Fibroblast of villous mesenchyme (primary cell): ENCODE data around the gene HMMR. TPM values are rescaled to one million over a fixed set of nuclear protein-coding genes. Genes with fewer than 3 reads are reported as not detected.
A peak's percentile ranks its signal among the peaks of the same experiment; 100 is the strongest.

Experiments
- DNase-seq: peaks from one replicate; pipeline ENCODE4 v3.0.0-alpha.2; 2010; ENCODE audit warnings: low read depth
- H3K4me3 ChIP-seq: 2 replicates; pipeline ENCODE4 v1.5.1; 2011; ENCODE audit warnings: low read depth, mild to moderate bottlenecking, low read length
- CTCF ChIP-seq: IDR thresholded peaks from 2 replicates; pipeline ENCODE4 v1.5.1; 2012; ENCODE audit warnings: low read depth, mild to moderate bottlenecking, low read length; ENCODE audit not compliant: insufficient read depth
- total RNA-seq: library from RNA; depleted of rRNA; stranded (reverse); fragments of >200 nt; gene quantifications from 2 replicates; pipeline ENCODE4 v1.2.3, GENCODE V29; 2012

HMMR gene
- total RNA-seq, 1 donor: 32.8 TPM

DNA sequence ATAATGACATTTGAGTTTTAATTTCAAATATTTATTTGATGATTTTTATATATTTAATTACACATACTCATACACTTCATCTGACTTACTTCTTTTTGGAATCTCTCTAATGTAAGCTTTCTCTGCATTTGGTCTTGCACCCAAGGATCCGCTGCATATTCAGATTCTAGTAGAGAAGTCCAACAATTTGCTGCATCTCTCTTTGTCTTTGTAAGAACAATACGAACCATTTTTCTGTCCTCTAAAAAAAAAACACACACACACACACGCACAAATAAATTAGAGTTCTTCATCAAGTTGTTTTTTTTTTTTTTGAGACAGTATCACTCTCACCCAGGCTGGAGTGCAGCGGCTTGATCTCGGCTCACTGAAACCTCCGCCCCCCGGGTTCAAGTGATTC is 3.6 kb upstream of the HMMR start:
- no peak for TF ChIP-seq CTCF
- DNase-seq: no peak
- no peak overlapping the region for H3K4me3 ChIP-seq

DNA sequence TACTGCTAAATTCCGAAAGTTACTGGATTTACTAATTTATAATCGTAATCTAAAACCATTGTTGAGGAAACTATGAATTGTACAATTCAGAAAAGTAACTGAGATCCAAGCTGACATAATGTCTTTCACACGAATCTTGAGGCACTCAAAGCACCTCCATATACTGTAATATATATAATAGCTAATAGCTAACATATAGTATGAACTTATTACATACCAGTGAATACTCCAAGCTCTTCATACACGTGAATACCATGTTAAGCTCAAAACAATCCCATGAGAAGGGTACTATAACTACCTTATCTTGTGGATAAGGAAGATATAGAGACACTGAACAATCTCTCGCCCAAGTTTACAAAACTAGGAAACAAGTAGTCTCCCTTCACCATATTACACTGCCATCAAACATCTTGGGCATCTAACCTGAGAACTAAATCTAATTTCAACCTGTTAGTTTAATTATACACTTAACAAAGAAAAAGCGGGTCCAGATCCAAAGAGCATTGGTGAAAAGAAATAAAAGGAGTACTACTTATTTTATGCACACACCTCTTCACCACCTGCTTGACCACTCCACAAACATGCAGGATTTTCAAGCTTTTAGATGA is 1.6 kb upstream of the HMMR start:
- TF ChIP-seq CTCF: no peak
- DNase-seq: peak; percentile 16
- H3K4me3 ChIP-seq: peak overlapping the region; percentile 79

DNA sequence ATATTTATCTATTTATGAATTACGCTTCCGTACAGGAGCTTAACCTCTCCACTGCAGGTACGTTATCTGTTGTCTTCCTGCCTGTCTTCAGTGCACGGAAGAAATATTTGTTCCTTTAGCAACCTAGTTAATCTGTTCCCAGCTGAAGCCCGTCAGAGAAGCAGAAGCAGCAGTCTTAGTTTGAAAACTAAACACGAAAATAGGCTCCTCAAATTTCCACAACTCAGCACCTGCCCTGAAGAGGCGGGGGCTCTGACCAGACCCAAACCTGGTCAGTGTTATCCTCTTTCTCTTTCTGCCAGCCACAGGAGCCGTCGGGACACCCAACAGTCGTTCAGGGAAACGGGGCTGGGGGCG is 992 bp upstream of the HMMR start:
- no peak for TF ChIP-seq CTCF
- peak; percentile 59 for DNase-seq
- H3K4me3 ChIP-seq: peak overlapping the region; percentile 79

DNA sequence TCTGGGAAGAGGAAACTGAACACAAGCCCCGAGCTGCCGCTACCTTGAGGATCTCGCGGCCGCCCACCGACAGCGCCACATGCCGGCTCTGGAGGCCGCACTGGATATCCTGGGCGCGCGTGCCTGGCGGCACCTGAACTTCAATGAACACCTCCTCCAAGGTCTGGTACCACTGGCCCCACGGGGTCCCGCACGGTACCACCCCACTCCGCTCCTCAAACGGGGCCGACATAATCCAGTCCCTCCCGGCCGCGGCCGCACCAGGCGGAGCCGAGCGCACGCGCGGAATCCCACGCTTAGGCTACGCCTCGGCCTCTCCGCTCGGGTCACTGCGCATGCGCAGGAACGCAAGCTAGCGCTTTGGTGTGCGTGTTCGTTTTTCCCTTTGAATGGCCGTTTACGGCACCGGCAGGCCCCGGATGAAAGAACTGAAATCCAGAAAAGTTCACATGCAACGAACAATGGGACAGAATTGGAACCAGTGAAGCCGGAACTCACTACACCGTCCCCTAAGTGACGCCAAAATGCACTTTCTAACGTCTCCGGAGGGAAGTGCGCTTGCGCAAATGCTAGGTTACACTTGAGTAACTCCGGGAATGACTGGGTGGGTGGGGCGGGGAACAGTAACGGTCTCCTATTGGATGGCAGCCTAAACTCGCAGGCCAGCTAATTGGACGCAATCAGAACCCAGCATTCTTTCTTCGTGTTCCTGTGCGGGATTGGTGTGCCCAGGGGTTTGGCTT is 442 bp upstream of the HMMR start, which contains the start of gene NUDCD2:
TSS of gene NUDCD2 (minus strand) at position 284 of the 743 bp plus-strand sequence. CDS start at position 232, 52 bp downstream.
- peak; percentile 3 for TF ChIP-seq CTCF
- peak; percentile 99 for DNase-seq
- peak within 1 kb of the TSS; percentile 79 for H3K4me3 ChIP-seq

DNA sequence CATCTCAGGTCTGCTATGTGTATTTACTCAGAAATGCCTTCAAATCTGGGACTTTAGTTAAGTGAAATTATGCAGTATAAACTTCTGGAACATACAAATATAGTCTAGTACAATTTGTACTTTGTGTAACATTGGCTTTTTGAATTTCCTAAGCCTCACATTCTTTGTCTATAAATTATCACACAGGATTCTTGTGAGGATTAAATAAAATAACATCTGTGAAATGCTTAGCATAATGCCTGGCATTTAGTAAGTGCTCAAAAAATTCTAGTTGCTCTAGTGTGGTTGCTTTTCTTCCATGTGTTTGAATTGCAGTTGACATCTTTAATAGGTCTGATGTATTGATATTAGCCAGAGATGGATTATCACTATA is 2.6 kb downstream of the HMMR start:
- no peak overlapping the region for H3K4me3 ChIP-seq
- peak; percentile 78 for DNase-seq
- no peak for TF ChIP-seq CTCF

- H3K4me3 ChIP-seq: no peak overlapping the region
- no peak for DNase-seq
- TF ChIP-seq CTCF: no peak
Measured at GRCh38 chr5:163467682-163468081, 7.2 kb downstream of the HMMR start.
